NAMALWA (cell line): ENCODE results near the gene C3orf49.

Source experiments
- DNase-seq: peaks from one replicate; pipeline ENCODE4 v3.0.0-alpha.2; 2015; ENCODE audit warnings: low spot score

Gene C3orf49

GRCh38 chr3:63886858-63887257 is 67.8 kb downstream of the C3orf49 start:
- no peak for DNase-seq

DNA sequence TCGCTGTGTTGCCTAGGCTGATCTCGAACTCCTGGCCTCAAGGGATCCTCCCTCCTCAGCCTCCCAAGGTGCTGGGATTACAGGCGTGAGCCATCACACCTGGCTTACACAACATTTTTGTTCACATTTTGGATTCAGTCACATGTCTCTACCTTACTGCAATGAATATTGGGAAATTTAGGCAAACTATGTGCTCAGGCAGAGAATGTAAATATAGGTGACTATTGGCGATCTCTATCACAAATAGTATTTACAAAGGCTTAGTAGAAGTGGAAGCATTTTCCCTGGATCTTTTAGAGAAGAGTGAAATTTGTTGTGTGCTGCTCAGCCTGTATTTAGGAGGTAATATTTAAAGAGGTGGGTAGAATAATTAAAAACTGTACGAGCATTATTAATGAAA is 72.4 kb downstream of the C3orf49 start:
- DNase-seq = no peak

DNA sequence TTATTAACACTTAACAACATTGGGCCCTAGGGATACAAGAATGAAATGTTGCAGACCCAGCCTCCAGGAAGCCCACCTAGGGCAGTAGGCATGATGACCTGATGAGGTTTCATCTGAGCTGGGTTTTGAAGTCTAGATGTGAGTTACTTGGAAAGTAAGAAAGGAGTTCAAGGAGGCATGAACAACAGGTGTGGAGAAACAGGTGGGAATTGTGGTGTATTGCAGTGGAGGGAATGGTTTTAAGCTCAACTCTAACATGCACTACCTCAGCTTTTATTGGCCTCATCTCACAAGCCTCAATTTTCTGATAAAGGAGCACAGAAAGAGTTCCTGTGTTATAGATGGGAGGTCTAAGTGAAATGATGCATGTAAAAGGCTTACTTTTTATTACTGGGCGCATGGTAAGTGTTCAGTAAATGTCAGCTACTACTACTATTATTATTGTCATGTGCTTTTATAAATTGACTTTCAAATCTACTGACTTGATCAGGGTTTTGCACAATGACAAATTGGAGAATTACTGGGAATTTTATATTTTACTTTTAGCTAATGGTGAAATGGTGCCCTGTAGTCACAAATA is 73.8 kb downstream of the C3orf49 start:
- no peak for DNase-seq

DNA sequence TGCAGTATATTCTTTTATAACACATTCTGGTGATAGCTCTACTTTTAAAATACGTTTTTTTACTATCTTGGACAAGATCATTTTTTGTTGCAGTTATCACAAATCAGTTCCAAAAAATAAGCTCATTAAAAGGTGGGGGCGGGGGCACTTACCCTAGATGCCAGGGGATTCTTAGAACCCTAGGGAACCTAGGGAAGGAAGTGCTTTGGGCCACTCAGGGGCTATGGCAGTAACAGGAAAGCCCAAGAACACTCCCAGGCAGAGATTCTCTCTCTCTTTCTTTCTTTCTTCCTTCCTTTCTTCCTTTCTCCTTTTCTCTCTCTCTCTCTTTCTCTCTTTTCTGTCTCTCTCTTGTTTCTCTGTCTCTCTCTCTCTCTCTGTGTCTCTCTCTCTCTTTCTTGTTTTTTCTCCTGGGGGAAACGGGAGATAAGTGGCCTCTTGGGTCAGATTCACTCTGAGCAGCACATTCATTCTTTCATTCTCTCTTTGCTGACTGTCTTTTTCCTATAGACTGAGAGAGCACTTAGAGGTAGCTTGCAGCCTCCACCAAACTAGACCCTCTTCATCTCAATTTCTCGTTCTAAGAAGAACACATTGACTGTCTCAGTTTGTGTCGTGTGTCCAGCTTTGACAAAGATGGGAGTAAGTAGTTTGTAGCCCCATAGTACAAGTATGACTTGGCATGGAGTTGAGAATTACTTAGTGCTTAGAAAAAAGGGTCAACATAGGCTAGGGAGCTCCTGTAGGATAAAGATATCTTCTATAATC is 76.5 kb downstream of the C3orf49 start:
- DNase-seq = no peak

DNA sequence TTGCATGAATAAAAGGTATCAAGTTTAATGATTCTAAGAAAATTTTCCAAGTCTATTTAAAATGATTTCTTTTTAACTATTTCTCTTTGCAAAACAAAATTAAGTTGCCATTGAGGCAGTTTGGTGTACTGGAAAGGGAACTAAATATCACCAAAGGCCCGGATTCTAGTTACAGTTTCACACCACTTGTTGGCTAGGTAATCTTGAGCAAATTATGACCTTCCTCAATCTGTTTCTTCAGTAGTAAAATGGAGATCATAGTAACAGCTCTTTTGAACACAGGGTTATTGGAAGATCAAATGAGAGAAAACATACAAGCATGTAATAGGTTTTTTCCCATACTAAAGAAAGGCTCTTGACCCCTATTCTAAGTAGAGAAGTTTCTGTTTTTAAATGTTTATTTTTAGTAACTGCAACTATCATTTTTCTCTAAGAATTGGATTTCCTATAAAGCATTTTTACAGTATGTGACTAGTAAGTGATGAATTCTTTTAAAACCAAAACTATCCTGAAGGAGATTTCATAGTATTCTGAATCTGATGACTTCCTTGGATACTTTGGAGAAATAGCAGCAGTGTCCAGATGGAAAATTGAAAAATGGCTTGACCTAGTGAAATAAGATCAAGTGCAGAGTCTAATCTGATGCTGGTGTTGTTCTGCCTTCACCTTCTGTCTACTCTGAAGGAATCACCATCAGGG is 77.4 kb downstream of the C3orf49 start:
- DNase-seq = no peak
